HEK293 (cell line): Measurements from ENCODE around the gene PIK3R3.

Experiments used
- GLIS1 ChIP-seq: fragments of 450-650 bp; formaldehyde crosslinking; IDR thresholded peaks from 2 replicates; pipeline ENCODE4 v1.5.1; 2016; ENCODE audit warnings: missing biosample characterization, missing genetic modification characterization
- GLIS2 ChIP-seq: fragments of 450-650 bp; formaldehyde crosslinking; IDR thresholded peaks from 2 replicates; pipeline ENCODE4 v1.5.1; 2016; ENCODE audit warnings: missing biosample characterization, missing genetic modification characterization
- SALL2 ChIP-seq: fragments of 450-650 bp; formaldehyde crosslinking; IDR thresholded peaks from 2 replicates; pipeline ENCODE4 v1.5.0; 2017; ENCODE audit warnings: missing biosample characterization, mild to moderate bottlenecking, missing genetic modification characterization, borderline replicate concordance
- ZBTB26 ChIP-seq: fragments of 450-650 bp; formaldehyde crosslinking; optimal IDR thresholded peaks from 2 replicates; pipeline ENCODE3; 2016; ENCODE audit warnings: missing biosample characterization, mild to moderate bottlenecking, missing genetic modification characterization
- ZBTB6 ChIP-seq: fragments of 450-650 bp; formaldehyde crosslinking; IDR thresholded peaks from 2 replicates; pipeline ENCODE4 v1.5.1; 2017; ENCODE audit warnings: missing biosample characterization, missing genetic modification characterization
- ZBTB8A ChIP-seq: fragments of 450-650 bp; formaldehyde crosslinking; IDR thresholded peaks from 2 replicates; pipeline ENCODE4 v1.5.1; 2016; ENCODE audit warnings: missing biosample characterization, missing genetic modification characterization
- ZFHX2 ChIP-seq: fragments of 450-650 bp; formaldehyde crosslinking; conservative IDR thresholded peaks from 2 replicates; pipeline ENCODE4 v1.5.1; 2016; ENCODE audit warnings: missing biosample characterization, missing genetic modification characterization
- ZNF121 ChIP-seq: fragments of 450-650 bp; formaldehyde crosslinking; IDR thresholded peaks from 2 replicates; pipeline ENCODE4 v1.5.1; 2016; ENCODE audit warnings: missing biosample characterization, missing genetic modification characterization
- ZNF157 ChIP-seq: fragments of 450-650 bp; formaldehyde crosslinking; IDR thresholded peaks from 2 replicates; pipeline ENCODE4 v1.5.1; 2016; ENCODE audit warnings: missing biosample characterization, missing genetic modification characterization
- ZNF18 ChIP-seq: fragments of 450-650 bp; formaldehyde crosslinking; IDR thresholded peaks from 2 replicates; pipeline ENCODE4 v1.5.1; 2016; ENCODE audit warnings: missing biosample characterization, missing genetic modification characterization
- ZNF501 ChIP-seq: fragments of 450-650 bp; formaldehyde crosslinking; IDR thresholded peaks from 2 replicates; pipeline ENCODE4 v1.5.1; 2016; ENCODE audit warnings: missing biosample characterization, missing genetic modification characterization
- ZNF513 ChIP-seq: fragments of 450-650 bp; IDR thresholded peaks from 2 replicates; pipeline ENCODE4 v1.5.1; 2018; ENCODE audit warnings: missing biosample characterization, missing genetic modification characterization
- ZNF555 ChIP-seq: fragments of 450-650 bp; formaldehyde crosslinking; conservative IDR thresholded peaks from 2 replicates; pipeline ENCODE4 v1.5.1; 2017; ENCODE audit warnings: missing biosample characterization, mild to moderate bottlenecking, missing genetic modification characterization, inconsistent platforms
- ZNF623 ChIP-seq: fragments of 450-650 bp; formaldehyde crosslinking; IDR thresholded peaks from 2 replicates; pipeline ENCODE4 v1.5.1; 2016; ENCODE audit warnings: missing biosample characterization, missing genetic modification characterization
- ZNF692 ChIP-seq: fragments of 450-650 bp; formaldehyde crosslinking; IDR thresholded peaks from 2 replicates; pipeline ENCODE4 v1.5.1; 2016; ENCODE audit warnings: missing biosample characterization, missing genetic modification characterization
- ZNF701 ChIP-seq: fragments of 450-650 bp; formaldehyde crosslinking; IDR thresholded peaks from 2 replicates; pipeline ENCODE4 v1.5.1; 2016; ENCODE audit warnings: missing biosample characterization, missing genetic modification characterization
- TF ChIP-seq, protein P1 (sequence below): fragments of 450-650 bp; formaldehyde crosslinking; conservative IDR thresholded peaks from 2 replicates; pipeline ENCODE4 v1.5.1; 2016; ENCODE audit warnings: low read depth, missing biosample characterization, missing genetic modification characterization
- TF ChIP-seq, protein P2 (sequence below): fragments of 450-650 bp; formaldehyde crosslinking; conservative IDR thresholded peaks from 2 replicates; pipeline ENCODE4 v1.5.1; 2016; ENCODE audit warnings: low read depth, missing biosample characterization, missing genetic modification characterization
- TF ChIP-seq, protein P3 (sequence below): fragments of 450-650 bp; formaldehyde crosslinking; IDR thresholded peaks from 2 replicates; pipeline ENCODE4 v1.5.1; 2017; ENCODE audit warnings: missing biosample characterization, missing genetic modification characterization

The PIK3R3 gene

GRCh38 chr1:46132529-46133180 lies at the start of gene PIK3R3 (continued):
- TF ChIP-seq ZFHX2 (tag by site-specific recombination) (peak; percentile 93), ZBTB6 (tag by site-specific recombination) (peak; percentile 97), ZNF623 (tag by site-specific recombination) (peak; percentile 35; the same call in 1 of the 2 replicates), SALL2 (tag by site-specific recombination) (0 out of 2 replicates have a peak, but pooled peaks have one; percentile 55), ZNF121 (tag by site-specific recombination) (peak; percentile 44; the same call in 1 of the 2 replicates), GLIS2 (peak; percentile 100), ZNF157 (tag by site-specific recombination) (no peak), ZNF501 (tag by site-specific recombination) (peak; percentile 100), ZNF555 (tag by site-specific recombination) (no peak), ZNF513 (tag by site-specific recombination) (0 out of 2 replicates have a peak, but pooled peaks have one; percentile 17), ZNF18 (tag by site-specific recombination) (0 out of 2 replicates have a peak, but pooled peaks have one; percentile 68), ZNF692 (tag by site-specific recombination) (peak; percentile 95), GLIS1 (peak; percentile 100), ZNF701 (tag by site-specific recombination) (0 out of 2 replicates have a peak, but pooled peaks have one; percentile 46), ZBTB8A (tag by site-specific recombination) (peak; percentile 91), ZBTB26 (tag by site-specific recombination) (peak; percentile 82)
- TF ChIP-seq, protein P1, sequence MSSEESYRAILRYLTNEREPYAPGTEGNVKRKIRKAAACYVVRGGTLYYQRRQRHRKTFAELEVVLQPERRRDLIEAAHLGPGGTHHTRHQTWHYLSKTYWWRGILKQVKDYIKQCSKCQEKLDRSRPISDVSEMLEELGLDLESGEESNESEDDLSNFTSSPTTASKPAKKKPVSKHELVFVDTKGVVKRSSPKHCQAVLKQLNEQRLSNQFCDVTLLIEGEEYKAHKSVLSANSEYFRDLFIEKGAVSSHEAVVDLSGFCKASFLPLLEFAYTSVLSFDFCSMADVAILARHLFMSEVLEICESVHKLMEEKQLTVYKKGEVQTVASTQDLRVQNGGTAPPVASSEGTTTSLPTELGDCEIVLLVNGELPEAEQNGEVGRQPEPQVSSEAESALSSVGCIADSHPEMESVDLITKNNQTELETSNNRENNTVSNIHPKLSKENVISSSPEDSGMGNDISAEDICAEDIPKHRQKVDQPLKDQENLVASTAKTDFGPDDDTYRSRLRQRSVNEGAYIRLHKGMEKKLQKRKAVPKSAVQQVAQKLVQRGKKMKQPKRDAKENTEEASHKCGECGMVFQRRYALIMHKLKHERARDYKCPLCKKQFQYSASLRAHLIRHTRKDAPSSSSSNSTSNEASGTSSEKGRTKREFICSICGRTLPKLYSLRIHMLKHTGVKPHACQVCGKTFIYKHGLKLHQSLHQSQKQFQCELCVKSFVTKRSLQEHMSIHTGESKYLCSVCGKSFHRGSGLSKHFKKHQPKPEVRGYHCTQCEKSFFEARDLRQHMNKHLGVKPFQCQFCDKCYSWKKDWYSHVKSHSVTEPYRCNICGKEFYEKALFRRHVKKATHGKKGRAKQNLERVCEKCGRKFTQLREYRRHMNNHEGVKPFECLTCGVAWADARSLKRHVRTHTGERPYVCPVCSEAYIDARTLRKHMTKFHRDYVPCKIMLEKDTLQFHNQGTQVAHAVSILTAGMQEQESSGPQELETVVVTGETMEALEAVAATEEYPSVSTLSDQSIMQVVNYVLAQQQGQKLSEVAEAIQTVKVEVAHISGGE (tag by site-specific recombination), result peak; percentile 41; the same call in 1 of the 2 replicates
- TF ChIP-seq, protein P2, sequence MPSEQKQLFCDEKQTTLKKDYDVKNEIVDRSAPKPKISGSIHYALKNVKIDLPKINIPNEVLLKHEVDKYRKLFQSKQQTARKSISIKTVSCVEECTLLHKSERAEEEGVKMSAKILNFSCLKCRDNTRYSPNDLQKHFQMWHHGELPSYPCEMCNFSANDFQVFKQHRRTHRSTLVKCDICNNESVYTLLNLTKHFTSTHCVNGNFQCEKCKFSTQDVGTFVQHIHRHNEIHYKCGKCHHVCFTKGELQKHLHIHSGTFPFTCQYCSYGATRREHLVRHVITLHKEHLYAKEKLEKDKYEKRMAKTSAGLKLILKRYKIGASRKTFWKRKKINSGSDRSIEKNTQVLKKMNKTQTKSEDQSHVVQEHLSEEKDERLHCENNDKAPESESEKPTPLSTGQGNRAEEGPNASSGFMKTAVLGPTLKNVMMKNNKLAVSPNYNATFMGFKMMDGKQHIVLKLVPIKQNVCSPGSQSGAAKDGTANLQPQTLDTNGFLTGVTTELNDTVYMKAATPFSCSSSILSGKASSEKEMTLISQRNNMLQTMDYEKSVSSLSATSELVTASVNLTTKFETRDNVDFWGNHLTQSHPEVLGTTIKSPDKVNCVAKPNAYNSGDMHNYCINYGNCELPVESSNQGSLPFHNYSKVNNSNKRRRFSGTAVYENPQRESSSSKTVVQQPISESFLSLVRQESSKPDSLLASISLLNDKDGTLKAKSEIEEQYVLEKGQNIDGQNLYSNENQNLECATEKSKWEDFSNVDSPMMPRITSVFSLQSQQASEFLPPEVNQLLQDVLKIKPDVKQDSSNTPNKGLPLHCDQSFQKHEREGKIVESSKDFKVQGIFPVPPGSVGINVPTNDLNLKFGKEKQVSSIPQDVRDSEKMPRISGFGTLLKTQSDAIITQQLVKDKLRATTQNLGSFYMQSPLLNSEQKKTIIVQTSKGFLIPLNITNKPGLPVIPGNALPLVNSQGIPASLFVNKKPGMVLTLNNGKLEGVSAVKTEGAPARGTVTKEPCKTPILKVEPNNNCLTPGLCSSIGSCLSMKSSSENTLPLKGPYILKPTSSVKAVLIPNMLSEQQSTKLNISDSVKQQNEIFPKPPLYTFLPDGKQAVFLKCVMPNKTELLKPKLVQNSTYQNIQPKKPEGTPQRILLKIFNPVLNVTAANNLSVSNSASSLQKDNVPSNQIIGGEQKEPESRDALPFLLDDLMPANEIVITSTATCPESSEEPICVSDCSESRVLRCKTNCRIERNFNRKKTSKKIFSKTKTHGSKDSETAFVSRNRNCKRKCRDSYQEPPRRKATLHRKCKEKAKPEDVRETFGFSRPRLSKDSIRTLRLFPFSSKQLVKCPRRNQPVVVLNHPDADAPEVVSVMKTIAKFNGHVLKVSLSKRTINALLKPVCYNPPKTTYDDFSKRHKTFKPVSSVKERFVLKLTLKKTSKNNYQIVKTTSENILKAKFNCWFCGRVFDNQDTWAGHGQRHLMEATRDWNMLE (tag by site-specific recombination), result 0 out of 2 replicates have a peak, but pooled peaks have one; percentile 41
- TF ChIP-seq, protein P3, sequence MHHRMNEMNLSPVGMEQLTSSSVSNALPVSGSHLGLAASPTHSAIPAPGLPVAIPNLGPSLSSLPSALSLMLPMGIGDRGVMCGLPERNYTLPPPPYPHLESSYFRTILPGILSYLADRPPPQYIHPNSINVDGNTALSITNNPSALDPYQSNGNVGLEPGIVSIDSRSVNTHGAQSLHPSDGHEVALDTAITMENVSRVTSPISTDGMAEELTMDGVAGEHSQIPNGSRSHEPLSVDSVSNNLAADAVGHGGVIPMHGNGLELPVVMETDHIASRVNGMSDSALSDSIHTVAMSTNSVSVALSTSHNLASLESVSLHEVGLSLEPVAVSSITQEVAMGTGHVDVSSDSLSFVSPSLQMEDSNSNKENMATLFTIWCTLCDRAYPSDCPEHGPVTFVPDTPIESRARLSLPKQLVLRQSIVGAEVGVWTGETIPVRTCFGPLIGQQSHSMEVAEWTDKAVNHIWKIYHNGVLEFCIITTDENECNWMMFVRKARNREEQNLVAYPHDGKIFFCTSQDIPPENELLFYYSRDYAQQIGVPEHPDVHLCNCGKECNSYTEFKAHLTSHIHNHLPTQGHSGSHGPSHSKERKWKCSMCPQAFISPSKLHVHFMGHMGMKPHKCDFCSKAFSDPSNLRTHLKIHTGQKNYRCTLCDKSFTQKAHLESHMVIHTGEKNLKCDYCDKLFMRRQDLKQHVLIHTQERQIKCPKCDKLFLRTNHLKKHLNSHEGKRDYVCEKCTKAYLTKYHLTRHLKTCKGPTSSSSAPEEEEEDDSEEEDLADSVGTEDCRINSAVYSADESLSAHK (tag by site-specific recombination), result peak; percentile 91
